Mammary epithelial cell (primary cell): ENCODE measurements around the gene ARR3.

Source experiments
- EZH2 ChIP-seq: IDR thresholded peaks from 2 replicates; pipeline ENCODE4 v1.6.1; 2012; ENCODE audit warnings: low read length, inconsistent platforms, borderline replicate concordance
- TF ChIP-seq, protein P1 (sequence below), 2 donors: IDR thresholded peaks in 1 of 2; conservative IDR thresholded peaks in 1 of 2; 2 replicates each; pipeline ENCODE4 v1.5.1; 2011 to 2012; ENCODE audit warnings: inconsistent platforms in 2 of 2, low read length in 2 of 2, mild to moderate bottlenecking in 2 of 2, control low read depth in 1 of 2, low read depth in 1 of 2; ENCODE audit not compliant: insufficient read depth in 1 of 2; ENCODE audit errors: extremely low read depth in 1 of 2

DNA sequence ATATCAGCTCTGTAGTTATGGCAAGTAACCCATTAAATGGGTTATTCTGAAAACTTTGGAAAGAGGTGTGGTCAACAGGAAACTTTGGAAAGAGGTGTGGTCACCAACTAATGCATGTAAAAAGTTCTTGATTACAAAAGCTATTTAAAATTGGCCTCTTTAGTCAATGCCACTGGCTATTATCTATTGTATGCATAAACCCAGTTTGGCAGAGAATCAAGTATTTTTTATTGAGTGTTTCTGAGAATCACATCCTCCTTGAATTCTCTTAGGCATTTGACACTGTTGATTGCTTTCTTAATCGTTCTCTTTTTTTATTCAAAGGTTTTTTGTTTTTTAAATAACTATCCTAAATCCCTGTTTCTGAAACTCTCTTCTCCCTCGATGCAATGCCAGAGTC, 15.6 kb upstream of the ARR3 start:
- TF ChIP-seq, protein P1, sequence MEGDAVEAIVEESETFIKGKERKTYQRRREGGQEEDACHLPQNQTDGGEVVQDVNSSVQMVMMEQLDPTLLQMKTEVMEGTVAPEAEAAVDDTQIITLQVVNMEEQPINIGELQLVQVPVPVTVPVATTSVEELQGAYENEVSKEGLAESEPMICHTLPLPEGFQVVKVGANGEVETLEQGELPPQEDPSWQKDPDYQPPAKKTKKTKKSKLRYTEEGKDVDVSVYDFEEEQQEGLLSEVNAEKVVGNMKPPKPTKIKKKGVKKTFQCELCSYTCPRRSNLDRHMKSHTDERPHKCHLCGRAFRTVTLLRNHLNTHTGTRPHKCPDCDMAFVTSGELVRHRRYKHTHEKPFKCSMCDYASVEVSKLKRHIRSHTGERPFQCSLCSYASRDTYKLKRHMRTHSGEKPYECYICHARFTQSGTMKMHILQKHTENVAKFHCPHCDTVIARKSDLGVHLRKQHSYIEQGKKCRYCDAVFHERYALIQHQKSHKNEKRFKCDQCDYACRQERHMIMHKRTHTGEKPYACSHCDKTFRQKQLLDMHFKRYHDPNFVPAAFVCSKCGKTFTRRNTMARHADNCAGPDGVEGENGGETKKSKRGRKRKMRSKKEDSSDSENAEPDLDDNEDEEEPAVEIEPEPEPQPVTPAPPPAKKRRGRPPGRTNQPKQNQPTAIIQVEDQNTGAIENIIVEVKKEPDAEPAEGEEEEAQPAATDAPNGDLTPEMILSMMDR (conservative IDR thresholded peaks at IDR 0.05 in 1 of 2, IDR thresholded peaks at IDR 0.05 in 1 of 2; ENCODE audit: extremely low read depth in 1 of 2, insufficient read depth in 1 of 2, low read depth in 1 of 2, low read length in 2 of 2) = no peak
- no peak for TF ChIP-seq EZH2
